K562 (cell line): ENCODE data around the gene TCF25. TPM values are rescaled to one million over a fixed set of nuclear protein-coding genes. Genes with fewer than 3 reads are reported as not detected.

Source experiments
- ATAC-seq: fragments of 200-7000 bp; cut with Tn5 transposase; 3 replicates; pipeline ENCODE4 v1.9.1; 2020; ENCODE audit warnings: moderate library complexity
- BruUV-seq: library from RNA; stranded (reverse); fragments of 400-500 nt; replicated peaks from 2 replicates; lab custom pipeline; 2021; lab: Mats Ljungman, UMichigan
- CTCF ChIA-PET: fragments of 300-600 bp; formaldehyde crosslinking; extraction: SDS; loops from one replicate; lab custom pipeline; 2021; ENCODE audit warnings: low intra/inter-chr PET ratio; lab: Yijun Ruan, JAX
- POLR2A ChIA-PET: fragments of 300-600, 350-650 bp; sonication (Branson Sonifier 250); formaldehyde crosslinking; extraction: SDS; loops from one replicate; lab custom pipeline; 2021; ENCODE audit warnings: antibody characterized with exemption, inconsistent platforms; lab: Yijun Ruan, JAX
- DNase-seq, 4 experiments: peaks; one replicate each; pipeline versions ENCODE4 v3.0.0 to v3.0.0-alpha.2; 2011 to 2018; ENCODE audit warnings: low spot score in 3 of 4, mixed read lengths in 3 of 4; ENCODE audit errors: extremely low read depth in 1 of 4
- FAIRE-seq: peaks from 2 replicates; lab custom pipeline; 2011; peaks lifted over from hg19 to GRCh38; lab: Jason Lieb, UNC
- H2AFZ ChIP-seq: 2 replicates; pipeline ENCODE4 v1.6.0; 2011; ENCODE audit warnings: low read depth, low read length, control low read depth, inconsistent platforms
- H3K27ac ChIP-seq: fragments of 200-600 bp; 3 replicates; pipeline ENCODE4 v1.8.0; 2011; ENCODE audit warnings: low read depth, mild to moderate bottlenecking, control low read depth, inconsistent platforms, low read length, moderate library complexity, mixed read lengths; ENCODE audit errors: extremely low read depth
- H3K27me3 ChIP-seq, 2 experiments: fragments of 300-600 bp in 1 of 2; 2 replicates in 1 of 2; 3 replicates in 1 of 2; pipeline versions ENCODE4 v1.6.0 to v1.8.0; 2011; ENCODE audit warnings: inconsistent platforms in 2 of 2, low read length in 2 of 2, mild to moderate bottlenecking in 1 of 2, mixed read lengths in 1 of 2, moderate library complexity in 1 of 2; ENCODE audit not compliant: control insufficient read depth in 2 of 2, insufficient read depth in 2 of 2
- H3K36me3 ChIP-seq: fragments of 300-600 bp; 3 replicates; pipeline ENCODE4 v1.8.0; 2011; ENCODE audit warnings: mild to moderate bottlenecking, low read length, inconsistent platforms; ENCODE audit not compliant: control insufficient read depth, insufficient read depth
- H3K4me1 ChIP-seq, 2 experiments: fragments of 200-600 bp in 1 of 2; replicated peaks in 1 of 2; 2 replicates in 1 of 2; 3 replicates in 1 of 2; pipeline versions ENCODE4 v1.5.1 to v1.8.0; 2011; ENCODE audit warnings: inconsistent platforms in 2 of 2, low read length in 2 of 2, mild to moderate bottlenecking in 1 of 2, mixed read lengths in 1 of 2, moderate library complexity in 1 of 2; ENCODE audit not compliant: control insufficient read depth in 2 of 2, insufficient read depth in 2 of 2
- H3K4me2 ChIP-seq: 2 replicates; pipeline ENCODE4 v1.6.1; 2011; ENCODE audit warnings: low read length, control low read depth, inconsistent platforms, mixed read lengths; ENCODE audit not compliant: insufficient read depth
- H3K4me3 ChIP-seq: fragments of 200-600 bp; sonication (generic), shearing (Covaris generic); 2 replicates; pipeline ENCODE4 v1.5.1; 2016; ENCODE audit warnings: control low read depth, inconsistent platforms
- H3K79me2 ChIP-seq: fragments of 200-600 bp; 3 replicates; pipeline ENCODE4 v1.8.0; 2011; ENCODE audit warnings: low read length, inconsistent platforms; ENCODE audit not compliant: control insufficient read depth, insufficient read depth
- H3K9ac ChIP-seq, 2 experiments: 2 replicates each; pipeline versions ENCODE4 v1.6.0 to v1.6.1; 2011; ENCODE audit warnings: low read depth in 2 of 2, low read length in 2 of 2, control low read depth in 1 of 2, inconsistent platforms in 1 of 2, mild to moderate bottlenecking in 1 of 2, mixed read lengths in 1 of 2; ENCODE audit not compliant: insufficient read depth in 1 of 2
- H3K9me1 ChIP-seq: one replicate; pipeline ENCODE4 v1.6.0; 2011; ENCODE audit warnings: inconsistent platforms, mild to moderate bottlenecking, low read length, moderate library complexity; ENCODE audit not compliant: control insufficient read depth, insufficient read depth
- H3K9me3 ChIP-seq: replicated peaks from 2 replicates; pipeline ENCODE4 v1.5.1; 2011; ENCODE audit warnings: low read depth, low read length, inconsistent platforms; ENCODE audit not compliant: control insufficient read depth, insufficient read depth
- H4K20me1 ChIP-seq: replicated peaks from 2 replicates; pipeline ENCODE4 v1.6.1; 2011; ENCODE audit warnings: low read length, inconsistent platforms, mixed read lengths; ENCODE audit not compliant: control insufficient read depth, insufficient read depth
- ARID2 ChIP-seq: fragments of 450-650 bp; IDR thresholded peaks from 2 replicates; pipeline ENCODE4 v1.6.1; 2017; ENCODE audit warnings: antibody characterized with exemption, mild to moderate bottlenecking
- BRD4 ChIP-seq: fragments of 200-600 bp; sonication (generic); IDR thresholded peaks from 2 replicates; pipeline ENCODE4 v1.6.1; 2017; ENCODE audit warnings: inconsistent platforms
- CAMTA2 ChIP-seq: fragments of 250-450 bp; sonication (Bioruptor Pico); conservative IDR thresholded peaks from 2 replicates; pipeline ENCODE4 v1.5.1; 2022
- CBFB ChIP-seq: sonication (generic); formaldehyde crosslinking; IDR thresholded peaks from 2 replicates; pipeline ENCODE4 v1.4.0; 2020; ENCODE audit warnings: mild to moderate bottlenecking, missing genetic modification reagents
- CREBBP ChIP-seq: IDR thresholded peaks from one replicate; pipeline ENCODE4 v1.6.1; 2012; ENCODE audit warnings: low read depth, mild to moderate bottlenecking, control low read depth, inconsistent platforms, low read length
- GABPA ChIP-seq: fragments of 200-800 bp; sonication (Bioruptor generic); conservative IDR thresholded peaks from 2 replicates; pipeline ENCODE4 v1.6.1; 2016; ENCODE audit warnings: low read depth, missing genetic modification characterization, missing compliant biosample characterization
- HNRNPL ChIP-seq: fragments of 200-400 bp; formaldehyde crosslinking; IDR thresholded peaks from 2 replicates; pipeline ENCODE4 v1.6.1; 2017; ENCODE audit warnings: low read depth, mild to moderate bottlenecking, low read length
- MED1 ChIP-seq: sonication (generic); formaldehyde crosslinking; IDR thresholded peaks from 2 replicates; pipeline ENCODE4 v1.8.1; 2023; ENCODE audit warnings: missing genetic modification reagents, borderline replicate concordance
- NR2F6 ChIP-seq: fragments of 450-650 bp; formaldehyde crosslinking; IDR thresholded peaks from 2 replicates; pipeline ENCODE4 v1.4.0; 2020; ENCODE audit warnings: mild to moderate bottlenecking
- TGIF2 ChIP-seq: sonication (generic); formaldehyde crosslinking; IDR thresholded peaks from 2 replicates; pipeline ENCODE4 v1.8.1; 2022; ENCODE audit warnings: mild to moderate bottlenecking, missing genetic modification reagents, moderate library complexity
- ZNF644 ChIP-seq: fragments of 200-800 bp; sonication (Bioruptor generic); IDR thresholded peaks from 2 replicates; pipeline ENCODE4 v1.6.1; 2016; ENCODE audit warnings: low read depth, missing genetic modification characterization, missing compliant biosample characterization
- WGBS: fragments of 100-300 bp; shearing (Covaris generic); methylation state at CpG from one replicate; pipeline ENCODE4 v1.1.6; 2016; ENCODE audit warnings: low coverage, mixed read lengths; ENCODE audit not compliant: insufficient coverage; ENCODE audit errors: missing lambda C conversion rate; 5-methylcytosine and 5-hydroxymethylcytosine counted together
- in situ Hi-C: fragments of 300-500 bp; cut with MboI; formaldehyde crosslinking; loops from 4 replicates; pipeline ENCODE4 v1.15.0; 2018; ENCODE audit warnings: inconsistent platforms, mixed read lengths
- intact Hi-C: fragments of 100-400 bp; cut with micrococcal nuclease; formaldehyde crosslinking; loops from 2 replicates; pipeline ENCODE4 v1.14.2; 2022
- polyA plus RNA-seq, 8 experiments: library from polyadenylated mRNA; depleted of rRNA in 4 of 8; stranded (reverse) in 5 of 8; unstranded in 3 of 8; fragments of >200 nt; fragmentation: Nextera tagmentation in 2 of 8; fragmentation: Illumina TruSeq in 1 of 8; extraction: Ambion mirVana in 2 of 8; extraction: Trizol in 1 of 8; gene quantifications; 2 replicates each; pipeline versions ENCODE4 v1.2.1 to v1.2.3, GENCODE V29; 2011 to 2014; ENCODE audit warnings: inconsistent platforms in 1 of 8, missing spikeins in 1 of 8
- total RNA-seq, 7 experiments: library from RNA; depleted of rRNA in 6 of 7; stranded (reverse); fragments of >200 nt in 6 of 7; fragmentation: Illumina TruSeq in 2 of 7; extraction: Trizol in 2 of 7; gene quantifications; 2 replicates each; pipeline versions ENCODE4 v1.2.1 to v1.2.3, GENCODE V29; 2011 to 2021; ENCODE audit warnings: low replicate concordance in 1 of 7
- TF ChIP-seq, protein P1 (sequence below): fragments of 200-600 bp; sonication (generic); IDR thresholded peaks from one replicate; pipeline ENCODE4 v1.6.1; 2012; ENCODE audit warnings: mild to moderate bottlenecking, low read depth, low read length, inconsistent platforms

The TCF25 gene
- total and polyA plus RNA-seq, 9 of the 15 experiments (the other 6 are each of a cell fraction or from before 2014, with no cell fraction given), result 9.0 to 154 (median 83.8) TPM

DNA sequence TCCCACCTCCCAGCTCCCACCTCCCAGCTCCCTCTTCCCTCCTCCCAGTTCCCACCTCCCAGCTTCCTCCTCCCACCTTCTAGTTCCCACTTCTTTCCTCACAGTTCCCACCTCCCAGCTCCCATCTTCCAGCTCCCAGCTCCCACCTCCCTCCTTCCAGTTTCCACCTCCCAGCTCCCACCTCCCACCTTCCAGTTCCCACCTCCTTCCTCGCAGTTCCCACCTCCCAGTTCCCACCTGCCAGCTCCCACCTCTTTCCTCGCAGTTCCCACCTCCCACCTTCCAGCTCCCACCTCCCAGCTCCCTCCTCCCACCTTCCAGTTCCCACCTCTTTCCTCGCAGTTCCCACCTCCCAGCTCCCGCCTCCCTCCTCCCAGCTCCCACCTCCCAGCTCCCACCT, 34.8 kb downstream of the TCF25 start:
- DNase-seq (no peak), FAIRE-seq (no peak), ATAC-seq (no peak)
- TF ChIP-seq TGIF2, result no peak
- TF ChIP-seq ARID2, result no peak
- TF ChIP-seq CBFB (CRISPR knock-in tag), result no peak
- no peak for TF ChIP-seq HNRNPL
- no peak for TF ChIP-seq CAMTA2 (CRISPR knock-in tag)
- TF ChIP-seq MED1 (CRISPR knock-in tag), result no peak
- no peak for TF ChIP-seq ZNF644 (tag)
- no peak for TF ChIP-seq GABPA (tag)
- no peak for TF ChIP-seq CREBBP
- no peak for TF ChIP-seq NR2F6 (CRISPR knock-in tag)
- TF ChIP-seq BRD4, result no peak
- TF ChIP-seq, protein P1, sequence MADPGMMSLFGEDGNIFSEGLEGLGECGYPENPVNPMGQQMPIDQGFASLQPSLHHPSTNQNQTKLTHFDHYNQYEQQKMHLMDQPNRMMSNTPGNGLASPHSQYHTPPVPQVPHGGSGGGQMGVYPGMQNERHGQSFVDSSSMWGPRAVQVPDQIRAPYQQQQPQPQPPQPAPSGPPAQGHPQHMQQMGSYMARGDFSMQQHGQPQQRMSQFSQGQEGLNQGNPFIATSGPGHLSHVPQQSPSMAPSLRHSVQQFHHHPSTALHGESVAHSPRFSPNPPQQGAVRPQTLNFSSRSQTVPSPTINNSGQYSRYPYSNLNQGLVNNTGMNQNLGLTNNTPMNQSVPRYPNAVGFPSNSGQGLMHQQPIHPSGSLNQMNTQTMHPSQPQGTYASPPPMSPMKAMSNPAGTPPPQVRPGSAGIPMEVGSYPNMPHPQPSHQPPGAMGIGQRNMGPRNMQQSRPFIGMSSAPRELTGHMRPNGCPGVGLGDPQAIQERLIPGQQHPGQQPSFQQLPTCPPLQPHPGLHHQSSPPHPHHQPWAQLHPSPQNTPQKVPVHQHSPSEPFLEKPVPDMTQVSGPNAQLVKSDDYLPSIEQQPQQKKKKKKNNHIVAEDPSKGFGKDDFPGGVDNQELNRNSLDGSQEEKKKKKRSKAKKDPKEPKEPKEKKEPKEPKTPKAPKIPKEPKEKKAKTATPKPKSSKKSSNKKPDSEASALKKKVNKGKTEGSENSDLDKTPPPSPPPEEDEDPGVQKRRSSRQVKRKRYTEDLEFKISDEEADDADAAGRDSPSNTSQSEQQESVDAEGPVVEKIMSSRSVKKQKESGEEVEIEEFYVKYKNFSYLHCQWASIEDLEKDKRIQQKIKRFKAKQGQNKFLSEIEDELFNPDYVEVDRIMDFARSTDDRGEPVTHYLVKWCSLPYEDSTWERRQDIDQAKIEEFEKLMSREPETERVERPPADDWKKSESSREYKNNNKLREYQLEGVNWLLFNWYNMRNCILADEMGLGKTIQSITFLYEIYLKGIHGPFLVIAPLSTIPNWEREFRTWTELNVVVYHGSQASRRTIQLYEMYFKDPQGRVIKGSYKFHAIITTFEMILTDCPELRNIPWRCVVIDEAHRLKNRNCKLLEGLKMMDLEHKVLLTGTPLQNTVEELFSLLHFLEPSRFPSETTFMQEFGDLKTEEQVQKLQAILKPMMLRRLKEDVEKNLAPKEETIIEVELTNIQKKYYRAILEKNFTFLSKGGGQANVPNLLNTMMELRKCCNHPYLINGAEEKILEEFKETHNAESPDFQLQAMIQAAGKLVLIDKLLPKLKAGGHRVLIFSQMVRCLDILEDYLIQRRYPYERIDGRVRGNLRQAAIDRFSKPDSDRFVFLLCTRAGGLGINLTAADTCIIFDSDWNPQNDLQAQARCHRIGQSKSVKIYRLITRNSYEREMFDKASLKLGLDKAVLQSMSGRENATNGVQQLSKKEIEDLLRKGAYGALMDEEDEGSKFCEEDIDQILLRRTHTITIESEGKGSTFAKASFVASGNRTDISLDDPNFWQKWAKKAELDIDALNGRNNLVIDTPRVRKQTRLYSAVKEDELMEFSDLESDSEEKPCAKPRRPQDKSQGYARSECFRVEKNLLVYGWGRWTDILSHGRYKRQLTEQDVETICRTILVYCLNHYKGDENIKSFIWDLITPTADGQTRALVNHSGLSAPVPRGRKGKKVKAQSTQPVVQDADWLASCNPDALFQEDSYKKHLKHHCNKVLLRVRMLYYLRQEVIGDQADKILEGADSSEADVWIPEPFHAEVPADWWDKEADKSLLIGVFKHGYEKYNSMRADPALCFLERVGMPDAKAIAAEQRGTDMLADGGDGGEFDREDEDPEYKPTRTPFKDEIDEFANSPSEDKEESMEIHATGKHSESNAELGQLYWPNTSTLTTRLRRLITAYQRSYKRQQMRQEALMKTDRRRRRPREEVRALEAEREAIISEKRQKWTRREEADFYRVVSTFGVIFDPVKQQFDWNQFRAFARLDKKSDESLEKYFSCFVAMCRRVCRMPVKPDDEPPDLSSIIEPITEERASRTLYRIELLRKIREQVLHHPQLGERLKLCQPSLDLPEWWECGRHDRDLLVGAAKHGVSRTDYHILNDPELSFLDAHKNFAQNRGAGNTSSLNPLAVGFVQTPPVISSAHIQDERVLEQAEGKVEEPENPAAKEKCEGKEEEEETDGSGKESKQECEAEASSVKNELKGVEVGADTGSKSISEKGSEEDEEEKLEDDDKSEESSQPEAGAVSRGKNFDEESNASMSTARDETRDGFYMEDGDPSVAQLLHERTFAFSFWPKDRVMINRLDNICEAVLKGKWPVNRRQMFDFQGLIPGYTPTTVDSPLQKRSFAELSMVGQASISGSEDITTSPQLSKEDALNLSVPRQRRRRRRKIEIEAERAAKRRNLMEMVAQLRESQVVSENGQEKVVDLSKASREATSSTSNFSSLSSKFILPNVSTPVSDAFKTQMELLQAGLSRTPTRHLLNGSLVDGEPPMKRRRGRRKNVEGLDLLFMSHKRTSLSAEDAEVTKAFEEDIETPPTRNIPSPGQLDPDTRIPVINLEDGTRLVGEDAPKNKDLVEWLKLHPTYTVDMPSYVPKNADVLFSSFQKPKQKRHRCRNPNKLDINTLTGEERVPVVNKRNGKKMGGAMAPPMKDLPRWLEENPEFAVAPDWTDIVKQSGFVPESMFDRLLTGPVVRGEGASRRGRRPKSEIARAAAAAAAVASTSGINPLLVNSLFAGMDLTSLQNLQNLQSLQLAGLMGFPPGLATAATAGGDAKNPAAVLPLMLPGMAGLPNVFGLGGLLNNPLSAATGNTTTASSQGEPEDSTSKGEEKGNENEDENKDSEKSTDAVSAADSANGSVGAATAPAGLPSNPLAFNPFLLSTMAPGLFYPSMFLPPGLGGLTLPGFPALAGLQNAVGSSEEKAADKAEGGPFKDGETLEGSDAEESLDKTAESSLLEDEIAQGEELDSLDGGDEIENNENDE, result no peak
- no TSS peak for BruUV-seq
- Histone ChIP-seq H3K27ac (no peak overlapping the region), H3K79me2 (no peaks in the 10 kb centered on the region), H3K4me3 (no peak overlapping the region), H3K9me3 (no peaks in the 10 kb centered on the region; the same call in 1 of the 2 replicates), H3K27me3 (no peaks in the 10 kb centered on the region), H3K4me2 (no peak overlapping the region), H4K20me1 (no peaks in the 10 kb centered on the region), H3K4me1 (peaks cover 0 to 31% of the 10 kb centered on the region in 2 experiments; a peak in 2 of 5 replicates), H3K9me1 (no peaks in the 10 kb centered on the region), H3K9ac (no peak overlapping the region), H3K36me3 (peaks cover 80% of the 10 kb centered on the region; the same call in 2 of the 3 replicates), H2AFZ (no peak overlapping the region)
- ChIA-PET CTCF (no interaction called here), POLR2A (interaction anchor here (0.6 to 1.5 kb wide), 5 partner anchors 13 to 196 kb away, joined by 3 to 5 read pairs (median 3); no protein-coding TSS in a partner anchor)
- in situ Hi-C loops, result no loop called here
- 100% methylated on average over 2 of the region's 4 CpGs for WGBS
- intact Hi-C loops, result no loop called here
